ENCODE data around the gene TRIP12. TPM values are rescaled to one million over a fixed set of nuclear protein-coding genes. Genes with fewer than 3 reads are reported as not detected.
"Not testable (repeated sequence)": the region's sequence is repeated elsewhere in the genome, so short reads cannot be mapped to it uniquely, and the experiment has no call there.

Gene TRIP12
- total RNA-seq, 1 donor from 2014 or later = 207 TPM

- peak in 1 of 2 donors; percentile 45 for DNase-seq (ENCODE audit: low read depth in 2 of 2)
These were observed 86.1 kb downstream of the TRIP12 start for GRCh38 chr2:229835596-229836283.

- DNase-seq (ENCODE audit: low read depth in 2 of 2) = not testable (repeated sequence)
These were observed 87.4 kb downstream of the TRIP12 start for GRCh38 chr2:229834368-229834767.

- peak; percentile 53 to 77 for DNase-seq (ENCODE audit: low read depth in 2 of 2)
These were observed 89.3 kb downstream of the TRIP12 start for GRCh38 chr2:229832510-229832898.

- DNase-seq (ENCODE audit: low read depth in 2 of 2) = no peak
These were observed 89.9 kb downstream of the TRIP12 start for GRCh38 chr2:229831805-229832509.

- peak in 1 of 2 donors; percentile 14 for DNase-seq (ENCODE audit: low read depth in 2 of 2)
These were observed 96.3 kb downstream of the TRIP12 start for GRCh38 chr2:229825476-229825875.

GRCh38 chr2:229821316-229821715 lies 100.5 kb downstream of the TRIP12 start:
- no peak for DNase-seq (ENCODE audit: low read depth in 2 of 2)

GRCh38 chr2:229818230-229818629 lies 103.6 kb downstream of the TRIP12 start:
- peak; percentile 15 to 66 for DNase-seq (ENCODE audit: low read depth in 2 of 2)

GRCh38 chr2:229815858-229816257 lies 106.0 kb downstream of the TRIP12 start:
- DNase-seq (ENCODE audit: low read depth in 2 of 2) = peak in 1 of 2 donors; percentile 59

- peak in 1 of 2 donors; percentile 7 for DNase-seq (ENCODE audit: low read depth in 2 of 2)
These were observed 106.5 kb downstream of the TRIP12 start for GRCh38 chr2:229815342-229815741.

- no peak for DNase-seq (ENCODE audit: low read depth in 2 of 2)
These were observed 111.0 kb downstream of the TRIP12 start for GRCh38 chr2:229810786-229811185.

- DNase-seq (ENCODE audit: low read depth in 2 of 2) = no peak
These were observed 116.2 kb downstream of the TRIP12 start for GRCh38 chr2:229805559-229805958.

- no peak for DNase-seq (ENCODE audit: low read depth in 2 of 2)
These were observed 119.0 kb downstream of the TRIP12 start for GRCh38 chr2:229802785-229803184.

- peak; percentile 81 to 83 for DNase-seq (ENCODE audit: low read depth in 2 of 2)
These were observed 120.6 kb downstream of the TRIP12 start for GRCh38 chr2:229800997-229801754.

GRCh38 chr2:229798446-229799155 lies 123.2 kb downstream of the TRIP12 start:
- DNase-seq (ENCODE audit: low read depth in 2 of 2) = peak in 1 of 2 donors; percentile 47

- DNase-seq (ENCODE audit: low read depth in 2 of 2) = no peak
These were observed 126.8 kb downstream of the TRIP12 start for GRCh38 chr2:229795058-229795457.

GRCh38 chr2:229794636-229795035 lies 127.2 kb downstream of the TRIP12 start:
- DNase-seq (ENCODE audit: low read depth in 2 of 2) = no peak

GRCh38 chr2:229786289-229786688 lies 135.5 kb downstream of the TRIP12 start:
- not testable (repeated sequence) for DNase-seq (ENCODE audit: low read depth in 2 of 2)

GRCh38 chr2:229784791-229785190 lies 137.0 kb downstream of the TRIP12 start:
- DNase-seq (ENCODE audit: low read depth in 2 of 2) = peak in 1 of 2 donors; percentile 7

- DNase-seq (ENCODE audit: low read depth in 2 of 2) = no peak
These were observed 138.6 kb downstream of the TRIP12 start for GRCh38 chr2:229783108-229783721.

GRCh38 chr2:229780856-229781773 lies 140.7 kb downstream of the TRIP12 start:
- DNase-seq (ENCODE audit: low read depth in 2 of 2) = peak; percentile 65 to 66
